Smooth muscle cell (in vitro differentiated cells): Measurements from ENCODE around the gene MRTFA. TPM values are rescaled to one million over a fixed set of nuclear protein-coding genes. Genes with fewer than 3 reads are reported as not detected.
A peak's percentile ranks its signal among the peaks of the same experiment; 100 is the strongest.

Source experiments
- DNase-seq: peaks from one replicate; lab custom pipeline; 2025; ENCODE audit not compliant: unreplicated experiment; lab: John Stamatoyannopoulos, UW
- H2AFZ ChIP-seq: fragments of 200-600 bp; sonication (generic); 2 replicates; pipeline ENCODE4 v1.6.0; 2016; ENCODE audit warnings: antibody characterized with exemption, low read depth, mild to moderate bottlenecking
- H3F3A ChIP-seq: fragments of 200-600 bp; sonication (generic); 2 replicates; pipeline ENCODE4 v1.6.0; 2017; ENCODE audit warnings: antibody characterized with exemption, low read depth
- H3K27ac ChIP-seq: fragments of 200-600 bp; sonication (generic); 2 replicates; pipeline ENCODE4 v1.5.1; 2016; ENCODE audit warnings: low read depth, mild to moderate bottlenecking
- H3K27me3 ChIP-seq: fragments of 200-600 bp; sonication (generic); 2 replicates; pipeline ENCODE4 v1.6.1; 2016; ENCODE audit warnings: low read depth, mild to moderate bottlenecking
- H3K36me3 ChIP-seq: fragments of 200-600 bp; sonication (generic); 2 replicates; pipeline ENCODE4 v1.5.1; 2016; ENCODE audit warnings: low read depth
- H3K4me1 ChIP-seq: fragments of 200-600 bp; sonication (generic); 2 replicates; pipeline ENCODE4 v1.5.1; 2016; ENCODE audit warnings: low read depth
- H3K4me2 ChIP-seq: fragments of 200-600 bp; sonication (generic); 2 replicates; pipeline ENCODE4 v1.6.0; 2016; ENCODE audit warnings: mild to moderate bottlenecking
- H3K4me3 ChIP-seq: fragments of 200-600 bp; sonication (generic); 2 replicates; pipeline ENCODE4 v1.5.1; 2016; ENCODE audit warnings: mild to moderate bottlenecking
- H3K79me2 ChIP-seq: fragments of 200-600 bp; sonication (generic); 2 replicates; pipeline ENCODE4 v1.6.0; 2016; ENCODE audit warnings: low read depth, mild to moderate bottlenecking
- H3K9ac ChIP-seq: fragments of 200-600 bp; sonication (generic); 2 replicates; pipeline ENCODE4 v1.6.0; 2016; ENCODE audit warnings: low read depth
- H3K9me3 ChIP-seq: fragments of 200-600 bp; sonication (generic); replicated peaks from 2 replicates; pipeline ENCODE4 v1.5.1; 2016; ENCODE audit warnings: low read depth
- H4K20me1 ChIP-seq: fragments of 200-600 bp; sonication (generic); 2 replicates; pipeline ENCODE4 v1.6.0; 2016; ENCODE audit warnings: low read depth
- CTCF ChIP-seq: fragments of 200-600 bp; sonication (generic); IDR thresholded peaks from 2 replicates; pipeline ENCODE4 v1.5.1; 2017; ENCODE audit warnings: borderline replicate concordance, mild to moderate bottlenecking, antibody characterized with exemption; ENCODE audit not compliant: insufficient read depth, poor library complexity, severe bottlenecking
- WGBS: methylation state at CpG from one replicate; pipeline ENCODE4 v1.1.7; 2016; ENCODE audit warnings: low lambda C conversion rate; 5-methylcytosine and 5-hydroxymethylcytosine counted together
- polyA plus RNA-seq: library from polyadenylated mRNA; unstranded; fragments of >200 nt; fragmentation: Nextera tagmentation; extraction: Ambion mirVana; gene quantifications from 2 replicates; pipeline ENCODE4 v1.2.1, GENCODE V29; 2016
- total RNA-seq: library from RNA; depleted of rRNA; stranded (reverse); fragments of >200 nt; gene quantifications from 2 replicates; pipeline ENCODE4 v1.2.3, GENCODE V29; 2014

Gene MRTFA
- total and polyA plus RNA-seq, 2 experiments from 2014 or later, result 25.5 to 41.7 TPM

- Histone ChIP-seq H3K4me3 (no peak overlapping the region), H2AFZ (no peak overlapping the region), H4K20me1 (peaks cover 6% of the 10 kb centered on the region), H3K27me3 (no peaks in the 10 kb centered on the region), H3K36me3 (no peaks in the 10 kb centered on the region), H3F3A (peaks cover 14% of the 10 kb centered on the region), H3K27ac (peak overlapping the region; percentile 97), H3K9ac (no peak overlapping the region), H3K4me1 (peaks cover 30% of the 10 kb centered on the region), H3K4me2 (peak overlapping the region; percentile 53), H3K79me2 (peaks cover 48% of the 10 kb centered on the region), H3K9me3 (no peaks in the 10 kb centered on the region)
- DNase-seq, result no peak
- TF ChIP-seq CTCF, result no peak
- 78% methylated on average over 2 of the region's 2 CpGs for WGBS
Measured at GRCh38 chr22:40535642-40536041, 100.9 kb downstream of the MRTFA start.

- Histone ChIP-seq H3F3A (peaks cover 14% of the 10 kb centered on the region), H4K20me1 (peaks cover 6% of the 10 kb centered on the region), H3K27ac (peak overlapping the region; percentile 97), H3K9me3 (no peaks in the 10 kb centered on the region), H3K4me2 (peak overlapping the region; percentile 86), H3K4me3 (no peak overlapping the region), H2AFZ (no peak overlapping the region), H3K9ac (no peak overlapping the region), H3K36me3 (no peaks in the 10 kb centered on the region), H3K79me2 (peaks cover 50% of the 10 kb centered on the region), H3K4me1 (peaks cover 30% of the 10 kb centered on the region), H3K27me3 (no peaks in the 10 kb centered on the region)
- 52% methylated on average over 2 of the region's 2 CpGs for WGBS
- no peak for TF ChIP-seq CTCF
- no peak for DNase-seq
Measured at GRCh38 chr22:40535189-40535512, 101.4 kb downstream of the MRTFA start.

- Histone ChIP-seq H3K4me1 (peaks cover 30% of the 10 kb centered on the region), H3K9me3 (no peaks in the 10 kb centered on the region), H3F3A (peaks cover 14% of the 10 kb centered on the region), H4K20me1 (peaks cover 6% of the 10 kb centered on the region), H2AFZ (no peak overlapping the region), H3K36me3 (no peaks in the 10 kb centered on the region), H3K9ac (peak overlapping the region; percentile 77), H3K4me3 (peak overlapping the region; percentile 49), H3K4me2 (peak overlapping the region; percentile 86), H3K27ac (peak overlapping the region; percentile 97), H3K27me3 (no peaks in the 10 kb centered on the region), H3K79me2 (peaks cover 50% of the 10 kb centered on the region)
- 4% methylated on average over 6 of the region's 6 CpGs for WGBS
- TF ChIP-seq CTCF, result no peak
- DNase-seq, result no peak
Measured at GRCh38 chr22:40534379-40535188, 101.9 kb downstream of the MRTFA start.

- Histone ChIP-seq H3K9ac (peak overlapping the region; percentile 77), H3K27ac (peak overlapping the region; percentile 97), H3K27me3 (no peaks in the 10 kb centered on the region), H3K79me2 (peaks cover 52% of the 10 kb centered on the region), H3F3A (peaks cover 14% of the 10 kb centered on the region), H3K4me3 (peak overlapping the region; percentile 49), H3K36me3 (no peaks in the 10 kb centered on the region), H4K20me1 (peaks cover 6% of the 10 kb centered on the region), H3K4me1 (peaks cover 30% of the 10 kb centered on the region), H2AFZ (no peak overlapping the region), H3K9me3 (no peaks in the 10 kb centered on the region), H3K4me2 (peak overlapping the region; percentile 86)
- no peak for TF ChIP-seq CTCF
- 2% methylated on average over 4 of the region's 4 CpGs for WGBS
- DNase-seq, result no peak
Measured at GRCh38 chr22:40533712-40534378, 102.7 kb downstream of the MRTFA start.
